H1 (cell line): ENCODE results near the gene MYH9. TPM values are rescaled to one million over a fixed set of nuclear protein-coding genes. Genes with fewer than 3 reads are reported as not detected.

Source experiments
- CTCF ChIA-PET: fragments of 300-600 bp; sonication (Branson Sonifier 250); formaldehyde crosslinking; loops from one replicate; lab custom pipeline; 2021; ENCODE audit not compliant: partially characterized antibody; lab: Charles Lee
- POLR2A ChIA-PET: fragments of 300-600 bp; sonication (Branson Sonifier 250); formaldehyde crosslinking; loops from one replicate; lab custom pipeline; 2021; ENCODE audit warnings: inconsistent platforms; ENCODE audit not compliant: partially characterized antibody; lab: Charles Lee
- DNase-seq, 2 experiments: peaks; one replicate each; pipeline versions ENCODE4 v3.0.0 to v3.0.0-alpha.2; 2010 to 2022; ENCODE audit warnings: low spot score in 2 of 2, low read depth in 1 of 2, mixed read lengths in 1 of 2
- FAIRE-seq: peaks from 2 replicates; lab custom pipeline; 2011; peaks lifted over from hg19 to GRCh38; lab: Jason Lieb, UNC
- H2AFZ ChIP-seq: 2 replicates; pipeline ENCODE4 v1.8.1; 2012; ENCODE audit warnings: low read length, inconsistent platforms
- H2AK5ac ChIP-seq: 2 replicates; pipeline ENCODE4 v1.6.1; 2013; ENCODE audit warnings: low read depth, low read length
- H2BK120ac ChIP-seq: replicated peaks from 2 replicates; pipeline ENCODE3; 2013; ENCODE audit warnings: low read depth, low read length, inconsistent platforms
- H2BK12ac ChIP-seq: 2 replicates; pipeline ENCODE4 v1.6.1; 2013; ENCODE audit warnings: low read depth, low read length
- H2BK15ac ChIP-seq: 2 replicates; pipeline ENCODE4 v1.6.1; 2013; ENCODE audit warnings: low read length
- H2BK20ac ChIP-seq: 2 replicates; pipeline ENCODE4 v1.6.1; 2013; ENCODE audit warnings: low read length
- H2BK5ac ChIP-seq: 2 replicates; pipeline ENCODE4 v1.6.1; 2013; ENCODE audit warnings: low read depth, low read length
- H3K14ac ChIP-seq: 2 replicates; pipeline ENCODE4 v1.6.1; 2013; ENCODE audit warnings: inconsistent platforms; ENCODE audit not compliant: insufficient read length
- H3K18ac ChIP-seq: 2 replicates; pipeline ENCODE4 v1.6.1; 2013; ENCODE audit warnings: low read length; ENCODE audit errors: extremely low read depth
- H3K23ac ChIP-seq: 2 replicates; pipeline ENCODE4 v1.6.1; 2013; ENCODE audit warnings: inconsistent platforms; ENCODE audit not compliant: insufficient read length
- H3K23me2 ChIP-seq: 2 replicates; pipeline ENCODE4 v1.6.1; 2013; ENCODE audit warnings: low read depth, low read length
- H3K27ac ChIP-seq: 2 replicates; pipeline ENCODE4 v1.6.1; 2011; ENCODE audit warnings: low read depth, low read length, inconsistent platforms
- H3K27me3 ChIP-seq, 4 experiments: replicated peaks in 1 of 4; 1 replicate in 1 of 4; 2 replicates in 3 of 4; pipeline versions ENCODE4 v1.6.1 to v1.8.1; 2011 to 2013; ENCODE audit warnings: low read length in 3 of 4, mild to moderate bottlenecking in 3 of 4, inconsistent platforms in 2 of 4, mixed read lengths in 2 of 4, moderate library complexity in 1 of 4; ENCODE audit not compliant: control insufficient read depth in 3 of 4, insufficient read depth in 3 of 4; ENCODE audit errors: extremely low read depth in 1 of 4
- H3K36me3 ChIP-seq, 4 experiments: 2 replicates each; pipeline versions ENCODE4 v1.6.1 to v1.8.1; 2011 to 2013; ENCODE audit warnings: mild to moderate bottlenecking in 4 of 4, low read length in 3 of 4, moderate library complexity in 2 of 4, control low read depth in 1 of 4, inconsistent platforms in 1 of 4; ENCODE audit not compliant: insufficient read depth in 4 of 4, control insufficient read depth in 2 of 4
- H3K4ac ChIP-seq: replicated peaks from 2 replicates; pipeline ENCODE3; 2013; ENCODE audit warnings: low read length, low read depth, mixed read lengths, inconsistent platforms; ENCODE audit not compliant: insufficient read length
- H3K4me1 ChIP-seq, 4 experiments: replicated peaks in 1 of 4; 1 replicate in 1 of 4; 2 replicates in 3 of 4; pipeline versions ENCODE4 v1.6.1 to v1.8.1; 2011 to 2013; ENCODE audit warnings: low read length in 3 of 4, inconsistent platforms in 2 of 4, mixed read lengths in 1 of 4; ENCODE audit not compliant: insufficient read depth in 4 of 4, control insufficient read depth in 3 of 4
- H3K4me2 ChIP-seq, 2 experiments: 2 replicates each; pipeline versions ENCODE4 v1.6.1 to v1.8.1; 2011 to 2013; ENCODE audit warnings: low read depth in 2 of 2, low read length in 2 of 2, control low read depth in 1 of 2, inconsistent platforms in 1 of 2, mild to moderate bottlenecking in 1 of 2; ENCODE audit not compliant: insufficient read depth in 1 of 2
- H3K4me3 ChIP-seq, 4 experiments: fragments of 200-600, 300-600 bp in 1 of 4; sonication (generic), shearing (Covaris generic), sonication (Bioruptor Twin) in 1 of 4; 2 replicates each; pipeline versions ENCODE4 v1.5.1 to v1.8.1; 2011 to 2016; ENCODE audit warnings: low read length in 4 of 4, low read depth in 3 of 4, control low read depth in 2 of 4, inconsistent platforms in 2 of 4, mild to moderate bottlenecking in 2 of 4, mixed read lengths in 1 of 4, moderate library complexity in 1 of 4; ENCODE audit not compliant: insufficient read depth in 2 of 4; ENCODE audit errors: extremely low read depth in 1 of 4
- H3K56ac ChIP-seq: replicated peaks from 2 replicates; pipeline ENCODE3; 2013; ENCODE audit warnings: low read depth, mild to moderate bottlenecking, mixed read lengths, low read length, inconsistent platforms; ENCODE audit not compliant: insufficient read length
- H3K79me1 ChIP-seq: 2 replicates; pipeline ENCODE4 v1.6.1; 2013; ENCODE audit warnings: low read depth, low read length, control low read depth
- H3K79me2 ChIP-seq, 2 experiments: 2 replicates each; pipeline versions ENCODE4 v1.6.1 to v1.8.1; 2012 to 2013; ENCODE audit warnings: low read length in 2 of 2, mild to moderate bottlenecking in 2 of 2, inconsistent platforms in 1 of 2; ENCODE audit not compliant: insufficient read depth in 2 of 2, control insufficient read depth in 1 of 2
- H3K9ac ChIP-seq, 4 experiments: replicated peaks in 1 of 4; 1 replicate in 1 of 4; 2 replicates in 3 of 4; pipeline versions ENCODE4 v1.6.1 to v1.8.1; 2011 to 2013; ENCODE audit warnings: low read depth in 3 of 4, low read length in 3 of 4, control low read depth in 2 of 4, mild to moderate bottlenecking in 2 of 4, moderate library complexity in 2 of 4, inconsistent platforms in 1 of 4; ENCODE audit errors: extremely low read depth in 1 of 4
- H3K9me3 ChIP-seq, 2 experiments: 2 replicates each; pipeline versions ENCODE4 v1.6.1 to v1.8.1; 2012 to 2013; ENCODE audit warnings: mild to moderate bottlenecking in 2 of 2, moderate library complexity in 2 of 2, control low read depth in 1 of 2, inconsistent platforms in 1 of 2, low read depth in 1 of 2, low read length in 1 of 2, mixed read lengths in 1 of 2; ENCODE audit not compliant: insufficient read depth in 2 of 2
- H4K20me1 ChIP-seq, 2 experiments: replicated peaks in 1 of 2; 2 replicates each; pipeline versions ENCODE3 to v1.8.1; 2011 to 2013; ENCODE audit warnings: inconsistent platforms in 2 of 2, low read length in 2 of 2, mild to moderate bottlenecking in 1 of 2; ENCODE audit not compliant: insufficient read depth in 2 of 2, control insufficient read depth in 1 of 2
- H4K5ac ChIP-seq: 2 replicates; pipeline ENCODE4 v1.6.1; 2013; ENCODE audit warnings: low read length, low read depth, mixed read lengths, inconsistent platforms; ENCODE audit not compliant: insufficient read length
- H4K8ac ChIP-seq: 2 replicates; pipeline ENCODE4 v1.8.0; 2013; ENCODE audit warnings: mild to moderate bottlenecking, moderate library complexity, low read length, inconsistent platforms; ENCODE audit not compliant: insufficient read depth; ENCODE audit errors: extremely low read depth
- H4K91ac ChIP-seq: replicated peaks from 2 replicates; pipeline ENCODE3; 2013; ENCODE audit warnings: low read length, mixed read lengths, inconsistent platforms; ENCODE audit not compliant: insufficient read length
- POLR2A ChIP-seq, 2 experiments: IDR thresholded peaks; 1 replicate in 1 of 2; 2 replicates in 1 of 2; pipeline ENCODE4 v1.6.1; 2011; ENCODE audit warnings: low read depth in 2 of 2, low read length in 2 of 2, mild to moderate bottlenecking in 2 of 2; ENCODE audit errors: control extremely low read depth in 1 of 2
- POLR2AphosphoS5 ChIP-seq: IDR thresholded peaks from 2 replicates; pipeline ENCODE4 v1.6.1; 2011; ENCODE audit warnings: low read depth, low read length
- TAF7 ChIP-seq: optimal IDR thresholded peaks from 2 replicates; pipeline ENCODE3; 2011; ENCODE audit warnings: low read depth, mild to moderate bottlenecking, inconsistent platforms, low read length, moderate library complexity, borderline replicate concordance
- WGBS, 2 experiments: shearing (Covaris generic) in 1 of 2; methylation state at CpG; one replicate each; pipeline versions ENCODE4 v1.1.6 to v1.1.7; 2013 to 2015; ENCODE audit warnings: low lambda C conversion rate in 2 of 2, mixed read lengths in 2 of 2, inconsistent platforms in 1 of 2, low coverage in 1 of 2, missing lambda C conversion rate in 1 of 2; ENCODE audit not compliant: insufficient replicate concordance in 2 of 2, insufficient coverage in 1 of 2, insufficient read length in 1 of 2; ENCODE audit errors: extremely low coverage in 1 of 2, missing lambda C conversion rate in 1 of 2; 5-methylcytosine and 5-hydroxymethylcytosine counted together
- polyA plus RNA-seq, 7 experiments: library from polyadenylated mRNA; depleted of rRNA in 3 of 7; stranded (reverse) in 5 of 7; unstranded in 2 of 7; fragments of >200 nt in 5 of 7; fragments of 200-250 nt in 2 of 7; gene quantifications; 1 replicate in 5 of 7; 2 replicates in 1 of 7; 4 replicates in 1 of 7; pipeline versions ENCODE4 v1.2.1 to v1.2.3, GENCODE V29; 2011 to 2013; ENCODE audit warnings: missing spikeins in 2 of 7, mixed read lengths in 2 of 7
- total RNA-seq: library from RNA; stranded (reverse); fragmentation: NEBNext Ultra II Directional; extraction: Animal tissue kit (Norgen Biotek cat#: 25700); gene quantifications from 2 replicates; pipeline ENCODE4 v1.2.1, GENCODE V29; 2021

Gene MYH9
- total and polyA plus RNA-seq, 2 of the 8 experiments (the other 6 are each of a cell fraction or from before 2014, with no cell fraction given), result 24.9 to 322 TPM

GRCh38 chr22:36379593-36380361 is 8.0 kb downstream of the MYH9 start:
- Histone ChIP-seq H3K4me3 (no peak overlapping the region), H4K5ac (no peak overlapping the region), H2AFZ (no peak overlapping the region), H3K23ac (no peak overlapping the region), H4K91ac (no peak overlapping the region), H2BK5ac (peak overlapping the region; percentile 2; the same call in 1 of the 2 replicates), H2AK5ac (peak overlapping the region; percentile 75; the same call in 1 of the 2 replicates), H3K27ac (no peak overlapping the region), H2BK20ac (no peak overlapping the region), H3K14ac (no peak overlapping the region), H3K79me2 (peaks cover 43 to 95% of the 10 kb centered on the region in 2 experiments), H2BK120ac (no peak overlapping the region), H3K23me2 (no peaks in the 10 kb centered on the region), H3K18ac (no peak overlapping the region; the same call in 1 of the 2 replicates), H3K56ac (no peak overlapping the region), H3K36me3 (no peaks in the 10 kb centered on the region), H3K9me3 (no peaks in the 10 kb centered on the region), H2BK15ac (no peak overlapping the region), H3K4me2 (no peak overlapping the region), H4K8ac (no peak overlapping the region), H3K9ac (no peak overlapping the region), H3K4ac (no peak overlapping the region), H3K79me1 (peaks cover 14% of the 10 kb centered on the region), H2BK12ac (no peak overlapping the region), H3K4me1 (peaks cover 0 to 11% (median 5%) of the 10 kb centered on the region in 4 experiments; a peak in 6 of 7 replicates), H3K27me3 (no peaks in the 10 kb centered on the region), H4K20me1 (peaks cover 7 to 25% of the 10 kb centered on the region in 2 experiments)
- TF ChIP-seq POLR2AphosphoS5 (peak; percentile 80), TAF7 (no peak), POLR2A (IDR thresholded peaks at IDR 0.05; ENCODE audit: control extremely low read depth in 1 of 2, low read depth in 2 of 2, low read length in 2 of 2) (peak in 1 of 2 experiments; percentile 59; a peak in 1 of 3 replicates)
- FAIRE-seq (no peak), DNase-seq (no peak)
- WGBS, 2 experiments, result 89% methylated on average over 16 of the region's 16 CpGs; no CpG with 5 or more reads in 1 of the 2 experiments
- ChIA-PET POLR2A (interaction anchor here (1.2 to 19.2 kb wide), 8 partner anchors 8 to 80 kb away, joined by 3 to 263 read pairs (median 5); partner anchors contain the start of gene MYH9), CTCF (interaction anchor here (0.9 to 1.6 kb wide), 5 partner anchors 43 to 91 kb away, joined by 3 to 6 read pairs (median 3); no protein-coding TSS in a partner anchor)
